Tibial nerve (tissue), 4 donors: ENCODE results near the gene FAM107A.

ENCODE experiments used
- EP300 ChIP-seq, 2 donors: sonication (generic); formaldehyde crosslinking; IDR thresholded peaks; one replicate each; pipeline ENCODE4 v1.6.1; 2017; ENCODE audit warnings: antibody characterized with exemption in 2 of 2, mild to moderate bottlenecking in 1 of 2
- POLR2A ChIP-seq, 2 donors: fragments of 450-650 bp; IDR thresholded peaks; one replicate each; pipeline ENCODE4 v1.6.1; 2017; ENCODE audit warnings: antibody characterized with exemption in 2 of 2, mild to moderate bottlenecking in 2 of 2, moderate library complexity in 2 of 2
- TF ChIP-seq, protein P1 (sequence below), 5 experiments: fragments of 200-600 bp in 3 of 5; fragments of 450-650 bp in 2 of 5; sonication (generic) in 3 of 5; IDR thresholded peaks; one replicate each; pipeline ENCODE4 v1.5.1; 2016 to 2019; ENCODE audit warnings: antibody characterized with exemption in 5 of 5, mild to moderate bottlenecking in 3 of 5, moderate library complexity in 2 of 5

DNA sequence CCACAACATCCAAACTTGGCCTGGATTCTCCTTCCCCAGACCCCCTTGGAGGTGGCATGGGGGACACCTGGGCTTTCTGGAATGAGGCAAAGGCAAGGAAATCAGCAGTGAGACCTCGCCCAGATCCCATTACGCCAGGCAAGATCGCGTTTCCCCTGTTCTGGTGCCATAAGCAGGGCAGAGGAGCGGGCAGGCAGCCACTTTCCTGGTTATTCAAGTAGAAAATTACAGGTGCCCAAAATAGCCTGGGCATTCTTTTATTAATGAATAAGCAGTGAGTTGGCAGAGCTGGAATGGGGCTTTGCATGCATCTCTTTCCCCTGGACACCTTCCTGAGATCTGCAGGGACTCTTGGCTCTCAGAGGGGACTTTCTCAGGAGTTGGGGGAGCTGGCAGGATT lies 31.5 kb upstream of the FAM107A start:
- TF ChIP-seq, protein P1, sequence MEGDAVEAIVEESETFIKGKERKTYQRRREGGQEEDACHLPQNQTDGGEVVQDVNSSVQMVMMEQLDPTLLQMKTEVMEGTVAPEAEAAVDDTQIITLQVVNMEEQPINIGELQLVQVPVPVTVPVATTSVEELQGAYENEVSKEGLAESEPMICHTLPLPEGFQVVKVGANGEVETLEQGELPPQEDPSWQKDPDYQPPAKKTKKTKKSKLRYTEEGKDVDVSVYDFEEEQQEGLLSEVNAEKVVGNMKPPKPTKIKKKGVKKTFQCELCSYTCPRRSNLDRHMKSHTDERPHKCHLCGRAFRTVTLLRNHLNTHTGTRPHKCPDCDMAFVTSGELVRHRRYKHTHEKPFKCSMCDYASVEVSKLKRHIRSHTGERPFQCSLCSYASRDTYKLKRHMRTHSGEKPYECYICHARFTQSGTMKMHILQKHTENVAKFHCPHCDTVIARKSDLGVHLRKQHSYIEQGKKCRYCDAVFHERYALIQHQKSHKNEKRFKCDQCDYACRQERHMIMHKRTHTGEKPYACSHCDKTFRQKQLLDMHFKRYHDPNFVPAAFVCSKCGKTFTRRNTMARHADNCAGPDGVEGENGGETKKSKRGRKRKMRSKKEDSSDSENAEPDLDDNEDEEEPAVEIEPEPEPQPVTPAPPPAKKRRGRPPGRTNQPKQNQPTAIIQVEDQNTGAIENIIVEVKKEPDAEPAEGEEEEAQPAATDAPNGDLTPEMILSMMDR (IDR thresholded peaks at IDR 0.05) = no peak
- TF ChIP-seq POLR2A (IDR thresholded peaks at IDR 0.05) (no peak), EP300 (IDR thresholded peaks at IDR 0.05) (no peak)
